Measurements from ENCODE around the gene FAM120A. TPM values are rescaled to one million over a fixed set of nuclear protein-coding genes. Genes with fewer than 3 reads are reported as not detected.

FAM120A gene
- total RNA-seq, 1 donor, result 185 TPM

GRCh38 chr9:93468763-93469456 lies 17.4 kb downstream of the FAM120A start:
- no peak for TF ChIP-seq CTCF (IDR thresholded peaks at IDR 0.05; ENCODE audit: insufficient read depth, low read depth, low read length)
- peak; percentile 83 for DNase-seq (ENCODE audit: low read depth)
- H3K4me3 ChIP-seq (ENCODE audit: low read depth, low read length), result peak overlapping the region; percentile 36

GRCh38 chr9:93470391-93470790 lies 18.9 kb downstream of the FAM120A start:
- no peak for DNase-seq (ENCODE audit: low read depth)
- no peak for TF ChIP-seq CTCF (IDR thresholded peaks at IDR 0.05; ENCODE audit: insufficient read depth, low read depth, low read length)
- no peak overlapping the region for H3K4me3 ChIP-seq (ENCODE audit: low read depth, low read length)

GRCh38 chr9:93471124-93471523 lies 19.6 kb downstream of the FAM120A start:
- no peak overlapping the region for H3K4me3 ChIP-seq (ENCODE audit: low read depth, low read length)
- no peak for DNase-seq (ENCODE audit: low read depth)
- TF ChIP-seq CTCF (IDR thresholded peaks at IDR 0.05; ENCODE audit: insufficient read depth, low read depth, low read length), result no peak

GRCh38 chr9:93473411-93473810 lies 21.9 kb downstream of the FAM120A start:
- DNase-seq (ENCODE audit: low read depth), result peak; percentile 90
- H3K4me3 ChIP-seq (ENCODE audit: low read depth, low read length), result no peak overlapping the region
- TF ChIP-seq CTCF (IDR thresholded peaks at IDR 0.05; ENCODE audit: insufficient read depth, low read depth, low read length), result no peak

- no peak for TF ChIP-seq CTCF (IDR thresholded peaks at IDR 0.05; ENCODE audit: insufficient read depth, low read depth, low read length)
- no peak overlapping the region for H3K4me3 ChIP-seq (ENCODE audit: low read depth, low read length)
- DNase-seq (ENCODE audit: low read depth), result no peak
Measured at GRCh38 chr9:93475108-93475507, 23.6 kb downstream of the FAM120A start.

- no peak overlapping the region for H3K4me3 ChIP-seq (ENCODE audit: low read depth, low read length)
- peak; percentile 37 for DNase-seq (ENCODE audit: low read depth)
- no peak for TF ChIP-seq CTCF (IDR thresholded peaks at IDR 0.05; ENCODE audit: insufficient read depth, low read depth, low read length)
Measured at GRCh38 chr9:93475856-93476255, 24.4 kb downstream of the FAM120A start.

- H3K4me3 ChIP-seq (ENCODE audit: low read depth, low read length), result no peak overlapping the region
- DNase-seq (ENCODE audit: low read depth), result no peak
- no peak for TF ChIP-seq CTCF (IDR thresholded peaks at IDR 0.05; ENCODE audit: insufficient read depth, low read depth, low read length)
Measured at GRCh38 chr9:93476924-93477323, 25.4 kb downstream of the FAM120A start.

Data from fibroblast of villous mesenchyme (primary cell).